CD1c-positive myeloid dendritic cell (primary cell): ENCODE data around the gene PDE2A.
A peak's percentile ranks its signal among the peaks of the same experiment; 100 is the strongest.

Source experiments
- DNase-seq: peaks from one replicate; pipeline ENCODE4 v3.0.0-alpha.2; 2016; ENCODE audit errors: extremely low spot score

The PDE2A gene

GRCh38 chr11:72615329-72615728 lies 58.9 kb downstream of the PDE2A start:
- DNase-seq, result no peak

- DNase-seq, result no peak
Measured at GRCh38 chr11:72614381-72614780, 59.8 kb downstream of the PDE2A start.

GRCh38 chr11:72613977-72614376 lies 60.2 kb downstream of the PDE2A start:
- DNase-seq, result peak; percentile 96

GRCh38 chr11:72613450-72613849 lies 60.8 kb downstream of the PDE2A start:
- no peak for DNase-seq

GRCh38 chr11:72609476-72609875 lies 64.7 kb downstream of the PDE2A start:
- no peak for DNase-seq

GRCh38 chr11:72609045-72609444 lies 65.2 kb downstream of the PDE2A start:
- peak; percentile 37 for DNase-seq

- DNase-seq, result no peak
Measured at GRCh38 chr11:72607496-72607895, 66.7 kb downstream of the PDE2A start.

- DNase-seq, result peak; percentile 23
Measured at GRCh38 chr11:72606748-72607468, 67.3 kb downstream of the PDE2A start.

- no peak for DNase-seq
Measured at GRCh38 chr11:72605973-72606747, 68.1 kb downstream of the PDE2A start.

- no peak for DNase-seq
Measured at GRCh38 chr11:72604256-72604655, 70.0 kb downstream of the PDE2A start.

- DNase-seq, result no peak
Measured at GRCh38 chr11:72602250-72602904, 71.8 kb downstream of the PDE2A start.

- DNase-seq, result no peak
Measured at GRCh38 chr11:72600557-72600956, 73.7 kb downstream of the PDE2A start.

GRCh38 chr11:72599325-72600117 lies 74.7 kb downstream of the PDE2A start:
- no peak for DNase-seq

GRCh38 chr11:72598906-72599305 lies 75.3 kb downstream of the PDE2A start:
- peak; percentile 27 for DNase-seq

- peak; percentile 77 for DNase-seq
Measured at GRCh38 chr11:72598466-72598865, 75.8 kb downstream of the PDE2A start.

GRCh38 chr11:72597721-72598120 lies 76.5 kb downstream of the PDE2A start:
- peak; percentile 31 for DNase-seq

- no peak for DNase-seq
Measured at GRCh38 chr11:72595292-72595684, 78.9 kb downstream of the PDE2A start.

- DNase-seq, result no peak
Measured at GRCh38 chr11:72594493-72595291, 79.5 kb downstream of the PDE2A start.

GRCh38 chr11:72592698-72593495 lies 81.3 kb downstream of the PDE2A start:
- no peak for DNase-seq

GRCh38 chr11:72591785-72592502 lies 82.3 kb downstream of the PDE2A start:
- no peak for DNase-seq
